NCI-H1105 treated with DMSO at 0.1 percent for 48 hours (cell line): ENCODE results near the gene MED25.
A peak's percentile ranks its signal among the peaks of the same experiment; 100 is the strongest.

ENCODE experiments used
- DNase-seq: peaks from one replicate; lab custom pipeline; 2025; lab: John Stamatoyannopoulos, UW

The MED25 gene

GRCh38 chr19:49799271-49799797 is 18.8 kb upstream of the MED25 start:
- no peak for DNase-seq

GRCh38 chr19:49799798-49800376 is 18.2 kb upstream of the MED25 start:
- DNase-seq: no peak

- DNase-seq: no peak
Observed at GRCh38 chr19:49800771-49801170, 17.3 kb upstream of the MED25 start.

- no peak for DNase-seq
Observed at GRCh38 chr19:49801401-49801888, 16.6 kb upstream of the MED25 start.

GRCh38 chr19:49801966-49802661 is 16.0 kb upstream of the MED25 start:
- DNase-seq: peak; percentile 77

GRCh38 chr19:49802836-49803528 is 15.1 kb upstream of the MED25 start:
- no peak for DNase-seq

GRCh38 chr19:49803529-49803856 is 14.6 kb upstream of the MED25 start:
- DNase-seq: no peak

- DNase-seq: no peak
Observed at GRCh38 chr19:49805822-49806619, 12.1 kb upstream of the MED25 start.

- DNase-seq: no peak
Observed at GRCh38 chr19:49806620-49806959, 11.5 kb upstream of the MED25 start.

- no peak for DNase-seq
Observed at GRCh38 chr19:49807058-49807903, 10.8 kb upstream of the MED25 start.

GRCh38 chr19:49807904-49808675 is 10.0 kb upstream of the MED25 start:
- no peak for DNase-seq

- peak; percentile 92 for DNase-seq
Observed at GRCh38 chr19:49808711-49809159, 9.4 kb upstream of the MED25 start.

- DNase-seq: peak; percentile 70
Observed at GRCh38 chr19:49809160-49809940, 8.7 kb upstream of the MED25 start.

GRCh38 chr19:49809941-49810389 is 8.1 kb upstream of the MED25 start:
- DNase-seq: no peak

GRCh38 chr19:49811328-49811727 is 6.8 kb upstream of the MED25 start:
- DNase-seq: no peak

- DNase-seq: no peak
Observed at GRCh38 chr19:49812452-49812996, 5.6 kb upstream of the MED25 start.

GRCh38 chr19:49812997-49813861 is 4.9 kb upstream of the MED25 start, which contains the start of gene FUZ:
FUZ (minus strand) TSS chr19:49813292; CDS start chr19:49813106, 186 bp downstream.
- DNase-seq: peak; percentile 99

GRCh38 chr19:49814010-49814409 is 4.1 kb upstream of the MED25 start:
- DNase-seq: no peak
